Liver (tissue), 9 donors: Measurements from ENCODE around the gene MAPK8IP2. TPM values are rescaled to one million over a fixed set of nuclear protein-coding genes. Genes with fewer than 3 reads are reported as not detected.

Source experiments
- DNase-seq: peaks from one replicate; pipeline ENCODE4 v3.0.0-alpha.2; 2017; ENCODE audit warnings: low spot score
- H3K27ac ChIP-seq, 2 donors: one replicate each; pipeline ENCODE4 v1.7.0; 2013; ENCODE audit warnings: inconsistent platforms in 2 of 2, low read length in 2 of 2, control low read depth in 1 of 2, low read depth in 1 of 2, mild to moderate bottlenecking in 1 of 2
- H3K27me3 ChIP-seq, 4 donors: one replicate each; pipeline versions ENCODE4 v1.6.1 to v1.7.0; 2013; ENCODE audit warnings: low read length in 3 of 4, inconsistent platforms in 1 of 4, mild to moderate bottlenecking in 1 of 4, moderate library complexity in 1 of 4; ENCODE audit not compliant: control insufficient read depth in 4 of 4, insufficient read depth in 4 of 4
- H3K36me3 ChIP-seq, 4 donors: one replicate each; pipeline versions ENCODE4 v1.6.1 to v1.7.0; 2013; ENCODE audit warnings: low read length in 3 of 4, mild to moderate bottlenecking in 3 of 4, low read depth in 1 of 4, moderate library complexity in 1 of 4; ENCODE audit not compliant: control insufficient read depth in 4 of 4, insufficient read depth in 3 of 4
- H3K4me1 ChIP-seq, 4 donors: one replicate each; pipeline versions ENCODE4 v1.6.1 to v1.7.0; 2013; ENCODE audit warnings: low read length in 3 of 4, mild to moderate bottlenecking in 3 of 4, moderate library complexity in 1 of 4; ENCODE audit not compliant: control insufficient read depth in 4 of 4, insufficient read depth in 4 of 4
- H3K4me3 ChIP-seq, 3 donors: one replicate each; pipeline versions ENCODE4 v1.6.1 to v1.7.0; 2013; ENCODE audit warnings: low read length in 3 of 3, control low read depth in 1 of 3, low read depth in 1 of 3, mild to moderate bottlenecking in 1 of 3
- H3K9ac ChIP-seq, 2 donors: one replicate each; pipeline ENCODE4 v1.7.0; 2013; ENCODE audit warnings: low read length in 2 of 2, mild to moderate bottlenecking in 2 of 2, moderate library complexity in 2 of 2, control low read depth in 1 of 2, low read depth in 1 of 2
- H3K9me3 ChIP-seq, 4 donors: one replicate each; pipeline versions ENCODE4 v1.6.1 to v1.7.0; 2013; ENCODE audit warnings: low read length in 3 of 4; ENCODE audit not compliant: control insufficient read depth in 4 of 4
- ATF3 ChIP-seq: IDR thresholded peaks from 2 replicates; pipeline ENCODE4 v1.6.1; 2016; ENCODE audit warnings: antibody characterized with exemption
- EGR1 ChIP-seq, 2 donors: IDR thresholded peaks; 2 replicates each; pipeline ENCODE4 v1.6.1; 2016 to 2018; ENCODE audit warnings: antibody characterized with exemption in 2 of 2, low read depth in 2 of 2
- FOXA1 ChIP-seq: IDR thresholded peaks from 2 replicates; pipeline ENCODE4 v1.6.1; 2016; ENCODE audit warnings: antibody characterized with exemption
- FOXA2 ChIP-seq: IDR thresholded peaks from 2 replicates; pipeline ENCODE4 v1.6.1; 2016; ENCODE audit warnings: antibody characterized with exemption
- GABPA ChIP-seq, 2 donors: IDR thresholded peaks in 1 of 2; conservative IDR thresholded peaks in 1 of 2; 2 replicates each; pipeline ENCODE4 v1.6.1; 2016; ENCODE audit warnings: antibody characterized with exemption in 2 of 2, mild to moderate bottlenecking in 1 of 2, moderate library complexity in 1 of 2
- HNF4A ChIP-seq, 2 donors: conservative IDR thresholded peaks; 2 replicates each; pipeline ENCODE4 v1.6.1; 2016; ENCODE audit warnings: antibody characterized with exemption in 2 of 2, mild to moderate bottlenecking in 2 of 2
- JUND ChIP-seq, 2 donors: IDR thresholded peaks; 2 replicates each; pipeline ENCODE4 v1.6.1; 2016; ENCODE audit warnings: antibody characterized with exemption in 2 of 2
- NR2F2 ChIP-seq: IDR thresholded peaks from 2 replicates; pipeline ENCODE4 v1.6.1; 2016; ENCODE audit warnings: antibody characterized with exemption
- RAD21 ChIP-seq, 2 donors: IDR thresholded peaks; 2 replicates each; pipeline ENCODE4 v1.6.1; 2016; ENCODE audit warnings: antibody characterized with exemption in 2 of 2, mild to moderate bottlenecking in 2 of 2
- RXRA ChIP-seq, 2 donors: IDR thresholded peaks; 2 replicates each; pipeline ENCODE4 v1.6.1; 2017 to 2018; ENCODE audit warnings: antibody characterized with exemption in 2 of 2, mild to moderate bottlenecking in 1 of 2
- SP1 ChIP-seq: IDR thresholded peaks from 2 replicates; pipeline ENCODE4 v1.6.1; 2018; ENCODE audit warnings: antibody characterized with exemption, mild to moderate bottlenecking
- TAF1 ChIP-seq: conservative IDR thresholded peaks from 2 replicates; pipeline ENCODE4 v1.6.1; 2016; ENCODE audit warnings: antibody characterized with exemption, mild to moderate bottlenecking
- YY1 ChIP-seq: IDR thresholded peaks from 2 replicates; pipeline ENCODE4 v1.6.1; 2016; ENCODE audit warnings: antibody characterized with exemption, mild to moderate bottlenecking
- WGBS: extraction: QIAGEN DNeasy Blood & Tissue Kit; methylation state at CpG from one replicate; pipeline ENCODE4 v1.1.7; 2013; 5-methylcytosine and 5-hydroxymethylcytosine counted together
- polyA plus RNA-seq, 2 donors: library from polyadenylated mRNA; stranded (reverse) in 1 of 2; unstranded in 1 of 2; fragments of 200-250 nt in 1 of 2; fragments of >200 nt in 1 of 2; fragmentation: Nextera tagmentation in 1 of 2; extraction: Ambion mirVana in 1 of 2; gene quantifications; one replicate each; pipeline versions ENCODE4 v1.2.1 to v1.2.3, GENCODE V29; 2013 to 2015
- total RNA-seq, 2 donors: library from RNA; depleted of rRNA; stranded (reverse); fragments of >200 nt; gene quantifications; one replicate each; pipeline ENCODE4 v1.2.3, GENCODE V29; 2014
- TF ChIP-seq, protein P1 (sequence below): IDR thresholded peaks from 2 replicates; pipeline ENCODE4 v1.6.1; 2016; ENCODE audit warnings: antibody characterized with exemption, mild to moderate bottlenecking
- TF ChIP-seq, protein P2 (sequence below): fragments of 150-350 bp; IDR thresholded peaks from 2 replicates; pipeline ENCODE4 v1.5.1; 2017; ENCODE audit warnings: improper control_type of control experiment, low read depth, low read length; ENCODE audit not compliant: missing input control
- TF ChIP-seq, protein P3 (sequence below): IDR thresholded peaks from 2 replicates; pipeline ENCODE4 v1.6.1; 2016; ENCODE audit warnings: antibody characterized with exemption
- donor health status: healthy.
- donor health status: healthy.
- donor health status: healthy.
- donor health status: healthy.
- donor health status: healthy.

MAPK8IP2 gene
- total and polyA plus RNA-seq, 4 donors: 0.04 to 0.37 (median 0.13) TPM

GRCh38 chr22:50604256-50605001 is 3.8 kb downstream of the MAPK8IP2 start:
- Histone ChIP-seq H3K4me1 (peaks cover 0 to 7% (median 4%) of the 10 kb centered on the region in 4 donors), H3K9me3 (no peaks in the 10 kb centered on the region), H3K4me3 (no peak overlapping the region), H3K27ac (no peak overlapping the region), H3K27me3 (peaks cover 0 to 10% (median 3%) of the 10 kb centered on the region in 4 donors), H3K36me3 (no peaks in the 10 kb centered on the region), H3K9ac (no peak overlapping the region)
- 47% methylated on average over 103 of the region's 103 CpGs for WGBS
- TF ChIP-seq YY1: no peak
- TF ChIP-seq, protein P1, sequence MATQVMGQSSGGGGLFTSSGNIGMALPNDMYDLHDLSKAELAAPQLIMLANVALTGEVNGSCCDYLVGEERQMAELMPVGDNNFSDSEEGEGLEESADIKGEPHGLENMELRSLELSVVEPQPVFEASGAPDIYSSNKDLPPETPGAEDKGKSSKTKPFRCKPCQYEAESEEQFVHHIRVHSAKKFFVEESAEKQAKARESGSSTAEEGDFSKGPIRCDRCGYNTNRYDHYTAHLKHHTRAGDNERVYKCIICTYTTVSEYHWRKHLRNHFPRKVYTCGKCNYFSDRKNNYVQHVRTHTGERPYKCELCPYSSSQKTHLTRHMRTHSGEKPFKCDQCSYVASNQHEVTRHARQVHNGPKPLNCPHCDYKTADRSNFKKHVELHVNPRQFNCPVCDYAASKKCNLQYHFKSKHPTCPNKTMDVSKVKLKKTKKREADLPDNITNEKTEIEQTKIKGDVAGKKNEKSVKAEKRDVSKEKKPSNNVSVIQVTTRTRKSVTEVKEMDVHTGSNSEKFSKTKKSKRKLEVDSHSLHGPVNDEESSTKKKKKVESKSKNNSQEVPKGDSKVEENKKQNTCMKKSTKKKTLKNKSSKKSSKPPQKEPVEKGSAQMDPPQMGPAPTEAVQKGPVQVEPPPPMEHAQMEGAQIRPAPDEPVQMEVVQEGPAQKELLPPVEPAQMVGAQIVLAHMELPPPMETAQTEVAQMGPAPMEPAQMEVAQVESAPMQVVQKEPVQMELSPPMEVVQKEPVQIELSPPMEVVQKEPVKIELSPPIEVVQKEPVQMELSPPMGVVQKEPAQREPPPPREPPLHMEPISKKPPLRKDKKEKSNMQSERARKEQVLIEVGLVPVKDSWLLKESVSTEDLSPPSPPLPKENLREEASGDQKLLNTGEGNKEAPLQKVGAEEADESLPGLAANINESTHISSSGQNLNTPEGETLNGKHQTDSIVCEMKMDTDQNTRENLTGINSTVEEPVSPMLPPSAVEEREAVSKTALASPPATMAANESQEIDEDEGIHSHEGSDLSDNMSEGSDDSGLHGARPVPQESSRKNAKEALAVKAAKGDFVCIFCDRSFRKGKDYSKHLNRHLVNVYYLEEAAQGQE: no peak
- TF ChIP-seq, protein P2, sequence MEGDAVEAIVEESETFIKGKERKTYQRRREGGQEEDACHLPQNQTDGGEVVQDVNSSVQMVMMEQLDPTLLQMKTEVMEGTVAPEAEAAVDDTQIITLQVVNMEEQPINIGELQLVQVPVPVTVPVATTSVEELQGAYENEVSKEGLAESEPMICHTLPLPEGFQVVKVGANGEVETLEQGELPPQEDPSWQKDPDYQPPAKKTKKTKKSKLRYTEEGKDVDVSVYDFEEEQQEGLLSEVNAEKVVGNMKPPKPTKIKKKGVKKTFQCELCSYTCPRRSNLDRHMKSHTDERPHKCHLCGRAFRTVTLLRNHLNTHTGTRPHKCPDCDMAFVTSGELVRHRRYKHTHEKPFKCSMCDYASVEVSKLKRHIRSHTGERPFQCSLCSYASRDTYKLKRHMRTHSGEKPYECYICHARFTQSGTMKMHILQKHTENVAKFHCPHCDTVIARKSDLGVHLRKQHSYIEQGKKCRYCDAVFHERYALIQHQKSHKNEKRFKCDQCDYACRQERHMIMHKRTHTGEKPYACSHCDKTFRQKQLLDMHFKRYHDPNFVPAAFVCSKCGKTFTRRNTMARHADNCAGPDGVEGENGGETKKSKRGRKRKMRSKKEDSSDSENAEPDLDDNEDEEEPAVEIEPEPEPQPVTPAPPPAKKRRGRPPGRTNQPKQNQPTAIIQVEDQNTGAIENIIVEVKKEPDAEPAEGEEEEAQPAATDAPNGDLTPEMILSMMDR: no peak
- TF ChIP-seq FOXA2: no peak
- no peak for DNase-seq

DNA sequence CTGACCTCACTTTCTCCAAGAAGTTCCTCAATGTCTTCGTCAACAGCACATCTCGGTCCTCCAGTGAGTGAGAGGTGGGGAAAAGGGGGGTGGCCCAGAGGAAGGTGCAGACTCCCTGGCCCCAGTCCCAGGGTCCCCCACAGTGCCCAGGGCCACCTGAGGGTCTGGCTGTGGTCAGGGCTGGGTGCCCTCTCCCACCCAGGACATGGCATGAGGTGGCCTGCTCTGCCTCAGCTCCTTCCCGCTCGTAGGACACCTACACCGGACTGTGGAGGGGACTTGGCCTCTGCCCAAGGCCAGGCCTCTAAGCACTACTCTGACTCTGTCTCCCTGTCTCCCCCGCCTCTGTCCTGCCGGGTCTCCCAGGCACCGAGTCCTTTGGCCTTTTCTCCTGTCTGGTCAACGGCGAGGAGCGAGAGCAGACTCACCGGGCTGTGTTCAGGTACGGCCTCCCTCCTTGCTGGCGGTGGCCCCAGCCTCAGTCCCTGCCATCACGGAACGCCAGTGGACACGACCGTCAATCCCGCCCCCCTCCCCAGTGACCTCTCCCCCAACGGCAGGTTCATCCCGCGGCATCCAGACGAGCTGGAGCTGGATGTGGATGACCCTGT is 4.5 kb downstream of the MAPK8IP2 start:
- H3K4me3 ChIP-seq: no peak overlapping the region
- DNase-seq: no peak
- H3K27me3 ChIP-seq: peaks cover 0 to 10% (median 3%) of the 10 kb centered on the region in 4 donors
- peaks cover 0 to 6% (median 2%) of the 10 kb centered on the region in 4 donors for H3K4me1 ChIP-seq
- no peaks in the 10 kb centered on the region for H3K36me3 ChIP-seq
- no peak overlapping the region for H3K27ac ChIP-seq
- H3K9ac ChIP-seq: no peak overlapping the region
- no peaks in the 10 kb centered on the region for H3K9me3 ChIP-seq
- WGBS: 78% methylated on average over 23 of the region's 23 CpGs
- no peak for TF ChIP-seq HNF4A (conservative IDR thresholded peaks at IDR 0.05)
- no peak for TF ChIP-seq GABPA (IDR thresholded peaks at IDR 0.05 in 1 of 2, conservative IDR thresholded peaks at IDR 0.05 in 1 of 2)
- no peak for TF ChIP-seq ATF3
- TF ChIP-seq JUND (IDR thresholded peaks at IDR 0.05): no peak
- no peak for TF ChIP-seq RXRA (IDR thresholded peaks at IDR 0.05)
- TF ChIP-seq NR2F2: no peak
- TF ChIP-seq, protein P2: no peak
- TF ChIP-seq, protein P1: no peak
- TF ChIP-seq, protein P3, sequence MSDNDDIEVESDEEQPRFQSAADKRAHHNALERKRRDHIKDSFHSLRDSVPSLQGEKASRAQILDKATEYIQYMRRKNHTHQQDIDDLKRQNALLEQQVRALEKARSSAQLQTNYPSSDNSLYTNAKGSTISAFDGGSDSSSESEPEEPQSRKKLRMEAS: no peak
- no peak for TF ChIP-seq TAF1
- no peak for TF ChIP-seq RAD21 (IDR thresholded peaks at IDR 0.05)
- no peak for TF ChIP-seq SP1
- TF ChIP-seq FOXA1: no peak
- no peak for TF ChIP-seq YY1
- TF ChIP-seq EGR1 (IDR thresholded peaks at IDR 0.05; ENCODE audit: low read depth in 2 of 2): no peak
